ENCODE measurements around the gene KMT5B. TPM values are rescaled to one million over a fixed set of nuclear protein-coding genes. Genes with fewer than 3 reads are reported as not detected.

The KMT5B gene
- total RNA-seq, 1 donor from 2014 or later = 46.8 TPM

Other genes starting within 250 kb of the KMT5B start
- 13.1 TPM for gene UNC93B1, start 209.2 kb downstream of the KMT5B start, total RNA-seq (ENCODE audit: unreplicated experiment)
- gene ALDH3B1, start 203.0 kb downstream of the KMT5B start, total RNA-seq (ENCODE audit: unreplicated experiment) = not detected
- 144 TPM for gene NDUFS8, start 182.6 kb downstream of the KMT5B start, total RNA-seq (ENCODE audit: unreplicated experiment)
- gene TCIRG1, start 174.3 kb downstream of the KMT5B start, total RNA-seq (ENCODE audit: unreplicated experiment) = 294 TPM
- gene CHKA, start 91.9 kb downstream of the KMT5B start, total RNA-seq (ENCODE audit: unreplicated experiment) = 173 TPM
- gene C11orf24, start 58.7 kb upstream of the KMT5B start, total RNA-seq (ENCODE audit: unreplicated experiment) = 9.4 TPM
- gene LRP5, start 99.3 kb upstream of the KMT5B start, total RNA-seq (ENCODE audit: unreplicated experiment) = 72.3 TPM
- gene PPP6R3, start 247.5 kb upstream of the KMT5B start, total RNA-seq (ENCODE audit: unreplicated experiment) = 115 TPM

Measured in endothelial cell (in vitro differentiated cells).